ENCODE measurements around the gene ZFP62.

DNA sequence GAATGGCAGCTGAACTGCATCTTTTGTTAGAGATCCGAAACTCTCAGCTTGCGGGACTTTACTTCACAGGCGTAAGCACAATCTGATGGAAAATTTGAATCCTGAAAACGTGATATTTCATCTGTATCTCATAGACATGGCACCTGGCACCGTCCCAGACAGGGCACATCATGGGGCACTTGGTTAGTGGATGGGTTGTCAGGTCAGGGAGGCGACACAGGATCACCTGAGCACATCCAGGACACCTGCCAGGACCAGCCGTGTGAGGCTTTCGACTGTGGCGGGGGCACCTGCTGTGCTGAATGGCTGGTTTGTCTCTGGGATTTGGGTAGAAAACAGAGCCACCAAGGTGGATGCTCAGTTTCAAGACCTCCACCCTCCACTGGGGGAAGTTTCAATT, 11.3 kb upstream of the ZFP62 start:
- no peak for TF ChIP-seq POLR2A (IDR thresholded peaks at IDR 0.05)
- no peak for TF ChIP-seq CTCF (IDR thresholded peaks at IDR 0.05)
- TF ChIP-seq EP300 (IDR thresholded peaks at IDR 0.05) = no peak
- no peak for TF ChIP-seq POLR2AphosphoS5 (IDR thresholded peaks at IDR 0.05)

All from suprapubic skin (tissue), 4 donors.